Liver (tissue), 3 donors: ENCODE data around the gene CDC25A.

Experiments
- EGR1 ChIP-seq, 2 donors: IDR thresholded peaks; 2 replicates each; pipeline ENCODE4 v1.6.1; 2016 to 2018; ENCODE audit warnings: antibody characterized with exemption in 2 of 2, low read depth in 2 of 2
- HNF4A ChIP-seq, 2 donors: conservative IDR thresholded peaks; 2 replicates each; pipeline ENCODE4 v1.6.1; 2016; ENCODE audit warnings: antibody characterized with exemption in 2 of 2, mild to moderate bottlenecking in 2 of 2
- JUND ChIP-seq, 2 donors: IDR thresholded peaks; 2 replicates each; pipeline ENCODE4 v1.6.1; 2016; ENCODE audit warnings: antibody characterized with exemption in 2 of 2
- RAD21 ChIP-seq, 2 donors: IDR thresholded peaks; 2 replicates each; pipeline ENCODE4 v1.6.1; 2016; ENCODE audit warnings: antibody characterized with exemption in 2 of 2, mild to moderate bottlenecking in 2 of 2
- RXRA ChIP-seq, 2 donors: IDR thresholded peaks; 2 replicates each; pipeline ENCODE4 v1.6.1; 2017 to 2018; ENCODE audit warnings: antibody characterized with exemption in 2 of 2, mild to moderate bottlenecking in 1 of 2
- SP1 ChIP-seq: IDR thresholded peaks from 2 replicates; pipeline ENCODE4 v1.6.1; 2018; ENCODE audit warnings: antibody characterized with exemption, mild to moderate bottlenecking
- TAF1 ChIP-seq: conservative IDR thresholded peaks from 2 replicates; pipeline ENCODE4 v1.6.1; 2016; ENCODE audit warnings: antibody characterized with exemption, mild to moderate bottlenecking
- YY1 ChIP-seq: IDR thresholded peaks from 2 replicates; pipeline ENCODE4 v1.6.1; 2016; ENCODE audit warnings: antibody characterized with exemption, mild to moderate bottlenecking
- TF ChIP-seq, protein P1 (sequence below): fragments of 150-350 bp; IDR thresholded peaks from 2 replicates; pipeline ENCODE4 v1.5.1; 2017; ENCODE audit warnings: improper control_type of control experiment, low read depth, low read length; ENCODE audit not compliant: missing input control
- TF ChIP-seq, protein P2 (sequence below): IDR thresholded peaks from 2 replicates; pipeline ENCODE4 v1.6.1; 2016; ENCODE audit warnings: antibody characterized with exemption
- TF ChIP-seq, protein P3 (sequence below): IDR thresholded peaks from 2 replicates; pipeline ENCODE4 v1.6.1; 2016; ENCODE audit warnings: antibody characterized with exemption
- TF ChIP-seq, protein P4 (sequence below): IDR thresholded peaks from 2 replicates; pipeline ENCODE4 v1.6.1; 2016; ENCODE audit warnings: antibody characterized with exemption, mild to moderate bottlenecking
- donor health status: healthy.
- donor health status: healthy.

DNA sequence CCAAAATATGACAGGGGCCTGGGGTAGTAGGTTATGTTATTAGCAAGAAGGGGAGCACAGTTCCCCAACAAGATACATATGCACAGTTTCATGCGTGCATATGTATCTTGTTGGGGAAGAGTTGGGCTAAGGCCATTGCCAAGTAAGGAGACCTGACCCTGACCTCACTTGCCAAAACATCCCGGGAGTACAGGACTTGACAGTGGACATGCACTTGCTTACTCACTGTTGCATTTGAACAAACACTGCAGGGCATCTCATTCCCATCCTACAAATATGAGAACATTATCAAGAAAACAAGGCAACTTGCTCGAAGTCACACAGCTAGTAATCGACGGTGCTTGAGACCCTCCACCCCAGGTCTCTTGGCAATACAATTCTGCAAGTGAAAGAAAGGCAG, 30.3 kb upstream of the CDC25A start:
- TF ChIP-seq, protein P1, sequence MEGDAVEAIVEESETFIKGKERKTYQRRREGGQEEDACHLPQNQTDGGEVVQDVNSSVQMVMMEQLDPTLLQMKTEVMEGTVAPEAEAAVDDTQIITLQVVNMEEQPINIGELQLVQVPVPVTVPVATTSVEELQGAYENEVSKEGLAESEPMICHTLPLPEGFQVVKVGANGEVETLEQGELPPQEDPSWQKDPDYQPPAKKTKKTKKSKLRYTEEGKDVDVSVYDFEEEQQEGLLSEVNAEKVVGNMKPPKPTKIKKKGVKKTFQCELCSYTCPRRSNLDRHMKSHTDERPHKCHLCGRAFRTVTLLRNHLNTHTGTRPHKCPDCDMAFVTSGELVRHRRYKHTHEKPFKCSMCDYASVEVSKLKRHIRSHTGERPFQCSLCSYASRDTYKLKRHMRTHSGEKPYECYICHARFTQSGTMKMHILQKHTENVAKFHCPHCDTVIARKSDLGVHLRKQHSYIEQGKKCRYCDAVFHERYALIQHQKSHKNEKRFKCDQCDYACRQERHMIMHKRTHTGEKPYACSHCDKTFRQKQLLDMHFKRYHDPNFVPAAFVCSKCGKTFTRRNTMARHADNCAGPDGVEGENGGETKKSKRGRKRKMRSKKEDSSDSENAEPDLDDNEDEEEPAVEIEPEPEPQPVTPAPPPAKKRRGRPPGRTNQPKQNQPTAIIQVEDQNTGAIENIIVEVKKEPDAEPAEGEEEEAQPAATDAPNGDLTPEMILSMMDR = no peak
- TF ChIP-seq RAD21 (IDR thresholded peaks at IDR 0.05) = no peak
- TF ChIP-seq, protein P2, sequence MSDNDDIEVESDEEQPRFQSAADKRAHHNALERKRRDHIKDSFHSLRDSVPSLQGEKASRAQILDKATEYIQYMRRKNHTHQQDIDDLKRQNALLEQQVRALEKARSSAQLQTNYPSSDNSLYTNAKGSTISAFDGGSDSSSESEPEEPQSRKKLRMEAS = no peak
- TF ChIP-seq, protein P3, sequence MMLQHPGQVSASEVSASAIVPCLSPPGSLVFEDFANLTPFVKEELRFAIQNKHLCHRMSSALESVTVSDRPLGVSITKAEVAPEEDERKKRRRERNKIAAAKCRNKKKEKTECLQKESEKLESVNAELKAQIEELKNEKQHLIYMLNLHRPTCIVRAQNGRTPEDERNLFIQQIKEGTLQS = no peak
- no peak for TF ChIP-seq EGR1 (IDR thresholded peaks at IDR 0.05; ENCODE audit: low read depth in 2 of 2)
- no peak for TF ChIP-seq YY1
- no peak for TF ChIP-seq HNF4A (conservative IDR thresholded peaks at IDR 0.05)
- TF ChIP-seq, protein P4, sequence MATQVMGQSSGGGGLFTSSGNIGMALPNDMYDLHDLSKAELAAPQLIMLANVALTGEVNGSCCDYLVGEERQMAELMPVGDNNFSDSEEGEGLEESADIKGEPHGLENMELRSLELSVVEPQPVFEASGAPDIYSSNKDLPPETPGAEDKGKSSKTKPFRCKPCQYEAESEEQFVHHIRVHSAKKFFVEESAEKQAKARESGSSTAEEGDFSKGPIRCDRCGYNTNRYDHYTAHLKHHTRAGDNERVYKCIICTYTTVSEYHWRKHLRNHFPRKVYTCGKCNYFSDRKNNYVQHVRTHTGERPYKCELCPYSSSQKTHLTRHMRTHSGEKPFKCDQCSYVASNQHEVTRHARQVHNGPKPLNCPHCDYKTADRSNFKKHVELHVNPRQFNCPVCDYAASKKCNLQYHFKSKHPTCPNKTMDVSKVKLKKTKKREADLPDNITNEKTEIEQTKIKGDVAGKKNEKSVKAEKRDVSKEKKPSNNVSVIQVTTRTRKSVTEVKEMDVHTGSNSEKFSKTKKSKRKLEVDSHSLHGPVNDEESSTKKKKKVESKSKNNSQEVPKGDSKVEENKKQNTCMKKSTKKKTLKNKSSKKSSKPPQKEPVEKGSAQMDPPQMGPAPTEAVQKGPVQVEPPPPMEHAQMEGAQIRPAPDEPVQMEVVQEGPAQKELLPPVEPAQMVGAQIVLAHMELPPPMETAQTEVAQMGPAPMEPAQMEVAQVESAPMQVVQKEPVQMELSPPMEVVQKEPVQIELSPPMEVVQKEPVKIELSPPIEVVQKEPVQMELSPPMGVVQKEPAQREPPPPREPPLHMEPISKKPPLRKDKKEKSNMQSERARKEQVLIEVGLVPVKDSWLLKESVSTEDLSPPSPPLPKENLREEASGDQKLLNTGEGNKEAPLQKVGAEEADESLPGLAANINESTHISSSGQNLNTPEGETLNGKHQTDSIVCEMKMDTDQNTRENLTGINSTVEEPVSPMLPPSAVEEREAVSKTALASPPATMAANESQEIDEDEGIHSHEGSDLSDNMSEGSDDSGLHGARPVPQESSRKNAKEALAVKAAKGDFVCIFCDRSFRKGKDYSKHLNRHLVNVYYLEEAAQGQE = no peak
- TF ChIP-seq TAF1 = no peak
- TF ChIP-seq JUND (IDR thresholded peaks at IDR 0.05) = no peak
- no peak for TF ChIP-seq RXRA (IDR thresholded peaks at IDR 0.05)
- no peak for TF ChIP-seq SP1
